Progenitor cell of endocrine pancreas (in vitro differentiated cells): ENCODE data around the gene BANF1. TPM values are rescaled to one million over a fixed set of nuclear protein-coding genes. Genes with fewer than 3 reads are reported as not detected.
"Not testable (repeated sequence)": the region's sequence is repeated elsewhere in the genome, so short reads cannot be mapped to it uniquely, and the experiment has no call there.

Source experiments
- DNase-seq: peaks from one replicate; pipeline ENCODE4 v3.0.0; 2021; ENCODE audit warnings: low spot score; ENCODE audit not compliant: unreplicated experiment
- H3K27ac Mint-ChIP-seq: 2 replicates; pipeline ENCODE4 v1.8.0; 2021; ENCODE audit warnings: mild to moderate bottlenecking, moderate library complexity, mixed read lengths
- H3K27me3 Mint-ChIP-seq: 2 replicates; pipeline ENCODE4 v1.8.0; 2021; ENCODE audit warnings: mixed read lengths
- H3K36me3 Mint-ChIP-seq: 2 replicates; pipeline ENCODE4 v1.8.0; 2022; ENCODE audit warnings: mixed read lengths; ENCODE audit not compliant: insufficient read depth
- H3K4me1 Mint-ChIP-seq: 2 replicates; pipeline ENCODE4 v1.8.0; 2021; ENCODE audit warnings: low read depth, mixed read lengths
- H3K4me3 Mint-ChIP-seq: 2 replicates; pipeline ENCODE4 v1.8.0; 2021; ENCODE audit warnings: low read depth, mild to moderate bottlenecking, moderate library complexity, mixed read lengths
- H3K9me3 Mint-ChIP-seq: 2 replicates; pipeline ENCODE4 v1.8.0; 2021; ENCODE audit warnings: low read depth, mixed read lengths
- CTCF ChIP-seq: fragments of 200-600 bp; sonication (generic); IDR thresholded peaks from one replicate; pipeline ENCODE4 v1.5.0; 2021; ENCODE audit warnings: antibody characterized with exemption, mild to moderate bottlenecking; ENCODE audit not compliant: unreplicated experiment
- total RNA-seq: library from RNA; stranded (reverse); gene quantifications from 2 replicates; pipeline ENCODE4 v1.2.1, GENCODE V29; 2021

The BANF1 gene
- total RNA-seq, 1 donor from 2014 or later, result 200 TPM

- H3K27me3 Mint-ChIP-seq, result peaks cover 21% of the 10 kb centered on the region
- no peak overlapping the region for H3K27ac Mint-ChIP-seq
Measured at GRCh38 chr11:66008468-66009101, 6.3 kb downstream of the BANF1 start.

GRCh38 chr11:66010036-66010435, 7.7 kb downstream of the BANF1 start:
- H3K27me3 Mint-ChIP-seq, result peaks cover 21% of the 10 kb centered on the region
- H3K4me3 Mint-ChIP-seq, H3K4me1 Mint-ChIP-seq, H3K36me3 Mint-ChIP-seq, H3K27ac Mint-ChIP-seq, H3K9me3 Mint-ChIP-seq, DNase-seq: not testable (repeated sequence)

More at GRCh38 chr11:66008468-66009101, 6.3 kb downstream of the BANF1 start:
- no peak for TF ChIP-seq CTCF
- Mint-ChIP-seq H3K4me1 (peaks cover under 1% of the 10 kb centered on the region), H3K4me3 (no peak overlapping the region), H3K36me3 (peaks cover 1% of the 10 kb centered on the region), H3K9me3 (no peaks in the 10 kb centered on the region)
- no peak for DNase-seq

- H3K9me3 Mint-ChIP-seq, result no peaks in the 10 kb centered on the region
- no peak overlapping the region for H3K4me3 Mint-ChIP-seq
- H3K27ac Mint-ChIP-seq, result no peak overlapping the region
- no peak for DNase-seq
- peaks cover 21% of the 10 kb centered on the region for H3K27me3 Mint-ChIP-seq
- H3K36me3 Mint-ChIP-seq, result no peaks in the 10 kb centered on the region
- no peaks in the 10 kb centered on the region for H3K4me1 Mint-ChIP-seq
- TF ChIP-seq CTCF, result no peak
Measured at GRCh38 chr11:66011239-66011784, 9.0 kb downstream of the BANF1 start.

- H3K27ac Mint-ChIP-seq, result no peak within 1 kb of the TSS
- H3K4me1 Mint-ChIP-seq, result no peaks in the 10 kb centered on the region
- H3K36me3 Mint-ChIP-seq, result no peaks in the 10 kb centered on the region
- no peak within 1 kb of the TSS for H3K4me3 Mint-ChIP-seq
- no peaks in the 10 kb centered on the region for H3K9me3 Mint-ChIP-seq
- no peak for TF ChIP-seq CTCF
- DNase-seq, result no peak
- peaks cover 21% of the 10 kb centered on the region for H3K27me3 Mint-ChIP-seq
Measured at GRCh38 chr11:66011785-66012303, 9.5 kb downstream of the BANF1 start, which contains the start of gene CST6. CST6 (plus strand) TSS chr11:66012008; CDS start chr11:66012045, 37 bp downstream.

- Mint-ChIP-seq H3K4me1 (no peaks in the 10 kb centered on the region), H3K4me3 (no peak overlapping the region), H3K9me3 (no peaks in the 10 kb centered on the region), H3K27me3 (peaks cover 21% of the 10 kb centered on the region), H3K36me3 (no peaks in the 10 kb centered on the region), H3K27ac (no peak overlapping the region)
- DNase-seq, result no peak
- TF ChIP-seq CTCF, result no peak
Measured at GRCh38 chr11:66012371-66012945, 10.2 kb downstream of the BANF1 start.
